K562 (cell line): ENCODE data around the gene HYOU1. TPM values are rescaled to one million over a fixed set of nuclear protein-coding genes. Genes with fewer than 3 reads are reported as not detected.

ENCODE experiments used
- ATF1 ChIP-seq, 2 experiments: fragments of 450-650 bp in 1 of 2; IDR thresholded peaks; 2 replicates each; pipeline ENCODE4 v1.6.1; 2016; ENCODE audit warnings: missing compliant biosample characterization in 1 of 2, missing genetic modification characterization in 1 of 2
- CBX3 ChIP-seq, 2 experiments: IDR thresholded peaks; 1 replicate in 1 of 2; 2 replicates in 1 of 2; pipeline ENCODE4 v1.6.1; 2012; ENCODE audit warnings: inconsistent platforms in 2 of 2, low read length in 2 of 2, borderline replicate concordance in 1 of 2, control low read depth in 1 of 2
- ETS1 ChIP-seq: conservative IDR thresholded peaks from 2 replicates; pipeline ENCODE4 v1.6.1; 2011; ENCODE audit warnings: low read depth, mild to moderate bottlenecking, low read length; ENCODE audit not compliant: control insufficient read depth
- FOXM1 ChIP-seq, 2 experiments: fragments of 450-650 bp in 1 of 2; sonication (generic) in 1 of 2; formaldehyde crosslinking in 1 of 2; IDR thresholded peaks; 2 replicates each; pipeline versions ENCODE4 v1.6.1 to v1.9.0; 2017 to 2022; ENCODE audit warnings: low read depth in 2 of 2, mild to moderate bottlenecking in 2 of 2, missing genetic modification reagents in 1 of 2, moderate library complexity in 1 of 2
- GABPA ChIP-seq: fragments of 200-800 bp; sonication (Bioruptor generic); conservative IDR thresholded peaks from 2 replicates; pipeline ENCODE4 v1.6.1; 2016; ENCODE audit warnings: low read depth, missing genetic modification characterization, missing compliant biosample characterization
- HOXB6 ChIP-seq: fragments of 250-450 bp; sonication (Bioruptor Pico); IDR thresholded peaks from 2 replicates; pipeline ENCODE4 v1.5.1; 2022; ENCODE audit warnings: mild to moderate bottlenecking, borderline replicate concordance
- JUN ChIP-seq, 2 experiments: sonication (generic) in 1 of 2; formaldehyde crosslinking in 1 of 2; IDR thresholded peaks; 2 replicates each; pipeline versions ENCODE4 v1.6.1 to v1.8.0; 2012 to 2022; ENCODE audit warnings: borderline replicate concordance in 2 of 2, mild to moderate bottlenecking in 2 of 2, improper control_type of control experiment in 1 of 2, low read depth in 1 of 2, low read length in 1 of 2, missing genetic modification reagents in 1 of 2
- RBM25 ChIP-seq: fragments of 200-400 bp; formaldehyde crosslinking; IDR thresholded peaks from 2 replicates; pipeline ENCODE4 v1.6.1; 2018; ENCODE audit warnings: low read length, low read depth, moderate library complexity; ENCODE audit not compliant: severe bottlenecking
- RUNX1 ChIP-seq: sonication (generic); IDR thresholded peaks from 2 replicates; pipeline ENCODE4 v1.6.1; 2016; ENCODE audit warnings: antibody characterized with exemption, low read depth
- ZNF318 ChIP-seq, 2 experiments: fragments of 450-650 bp; IDR thresholded peaks; 2 replicates each; pipeline ENCODE4 v1.6.1; 2016; ENCODE audit warnings: mild to moderate bottlenecking in 2 of 2, borderline replicate concordance in 1 of 2, low read depth in 1 of 2, moderate library complexity in 1 of 2
- ZNF655 ChIP-seq: fragments of 250-450 bp; sonication (Bioruptor Pico); IDR thresholded peaks from 2 replicates; pipeline ENCODE4 v1.5.0; 2021
- ZNF785 ChIP-seq: fragments of 250-450 bp; sonication (Bioruptor Pico); IDR thresholded peaks from 2 replicates; pipeline ENCODE4 v1.4.0; 2020; ENCODE audit warnings: mild to moderate bottlenecking
- polyA plus RNA-seq, 8 experiments: library from polyadenylated mRNA; depleted of rRNA in 4 of 8; stranded (reverse) in 5 of 8; unstranded in 3 of 8; fragments of >200 nt; fragmentation: Nextera tagmentation in 2 of 8; fragmentation: Illumina TruSeq in 1 of 8; extraction: Ambion mirVana in 2 of 8; extraction: Trizol in 1 of 8; gene quantifications; 2 replicates each; pipeline versions ENCODE4 v1.2.1 to v1.2.3, GENCODE V29; 2011 to 2014; ENCODE audit warnings: inconsistent platforms in 1 of 8, missing spikeins in 1 of 8
- total RNA-seq, 7 experiments: library from RNA; depleted of rRNA in 6 of 7; stranded (reverse); fragments of >200 nt in 6 of 7; fragmentation: Illumina TruSeq in 2 of 7; extraction: Trizol in 2 of 7; gene quantifications; 2 replicates each; pipeline versions ENCODE4 v1.2.1 to v1.2.3, GENCODE V29; 2011 to 2021; ENCODE audit warnings: low replicate concordance in 1 of 7

The HYOU1 gene
- total and polyA plus RNA-seq, 9 of the 15 experiments (the other 6 are each of a cell fraction or from before 2014, with no cell fraction given), result 19.5 to 197 (median 128) TPM

- TF ChIP-seq ZNF655 (CRISPR knock-in tag) (no peak), ZNF318 (IDR thresholded peaks at IDR 0.05; ENCODE audit: borderline replicate concordance in 1 of 2, low read depth in 1 of 2) (no peak), HOXB6 (CRISPR knock-in tag) (no peak), ETS1 (peak; percentile 69; the same call in 1 of the 2 replicates), RUNX1 (no peak), RBM25 (peak; percentile 76), ZNF785 (CRISPR knock-in tag) (no peak), GABPA (peak; percentile 91), CBX3 (IDR thresholded peaks at IDR 0.05; ENCODE audit: borderline replicate concordance in 1 of 2, low read length in 2 of 2) (peak in 1 of 2 experiments; percentile 73; a peak in 1 of 3 replicates), JUN (IDR thresholded peaks at IDR 0.05; ENCODE audit: borderline replicate concordance, low read depth, low read length) (no peak; the same call in 1 of the 2 replicates), JUN (CRISPR knock-in tag; IDR thresholded peaks at IDR 0.05; ENCODE audit: borderline replicate concordance) (no peak), FOXM1 (IDR thresholded peaks at IDR 0.05; ENCODE audit: low read depth) (peak; percentile 27; the same call in 1 of the 2 replicates), FOXM1 (CRISPR knock-in tag; IDR thresholded peaks at IDR 0.05; ENCODE audit: low read depth) (no peak), ATF1 (CRISPR knock-in tag; IDR thresholded peaks at IDR 0.05) (peak; percentile 54; the same call in 1 of the 2 replicates), ATF1 (tag; IDR thresholded peaks at IDR 0.05) (peak; percentile 95)
Measured at GRCh38 chr11:119057000-119057769, at the start of gene HYOU1 (continued).
